Urinary bladder (tissue), 4 donors: ENCODE data around the gene SLC36A1. TPM values are rescaled to one million over a fixed set of nuclear protein-coding genes. Genes with fewer than 3 reads are reported as not detected.

Experiments used
- DNase-seq: peaks from one replicate; pipeline ENCODE4 v3.0.0-alpha.2; 2015; ENCODE audit errors: extremely low spot score
- H3K27ac ChIP-seq: one replicate; pipeline ENCODE4 v1.5.1; 2013; ENCODE audit warnings: low read depth, mild to moderate bottlenecking, moderate library complexity
- H3K36me3 ChIP-seq: one replicate; pipeline ENCODE4 v1.6.1; 2013; ENCODE audit warnings: mild to moderate bottlenecking, moderate library complexity; ENCODE audit not compliant: insufficient read depth
- H3K4me1 ChIP-seq: one replicate; pipeline ENCODE4 v1.6.1; 2013; ENCODE audit warnings: mild to moderate bottlenecking, moderate library complexity; ENCODE audit not compliant: insufficient read depth
- H3K4me3 ChIP-seq: one replicate; pipeline ENCODE4 v1.5.1; 2013; ENCODE audit warnings: low read depth, low read length
- WGBS: extraction: QIAGEN DNeasy Blood & Tissue Kit; methylation state at CpG from one replicate; pipeline ENCODE4 v1.1.7; 2013; 5-methylcytosine and 5-hydroxymethylcytosine counted together
- polyA plus RNA-seq: library from polyadenylated mRNA; stranded (reverse); fragments of 200-250 nt; gene quantifications from one replicate; pipeline ENCODE4 v1.2.3, GENCODE V29; 2013
- total RNA-seq: library from RNA; depleted of rRNA; stranded (reverse); fragments of >200 nt; gene quantifications from one replicate; pipeline ENCODE4 v1.2.3, GENCODE V29; 2014
- donor health status: healthy with polysubstance abuse.
- donor health status: healthy.

Gene SLC36A1
- total and polyA plus RNA-seq, 2 donors: 5.5 to 9.8 TPM

GRCh38 chr5:151480384-151481293 is 33.2 kb downstream of the SLC36A1 start:
- Histone ChIP-seq H3K4me1 (no peaks in the 10 kb centered on the region), H3K4me3 (no peak overlapping the region), H3K36me3 (peaks cover 4% of the 10 kb centered on the region), H3K27ac (no peak overlapping the region)
- WGBS: 28% methylated on average over 7 of the region's 7 CpGs
- DNase-seq: no peak

GRCh38 chr5:151483176-151483575 is 35.8 kb downstream of the SLC36A1 start:
- Histone ChIP-seq H3K27ac (no peak overlapping the region), H3K4me1 (no peaks in the 10 kb centered on the region), H3K4me3 (no peak overlapping the region), H3K36me3 (peaks cover 4% of the 10 kb centered on the region)
- WGBS: 77% methylated on average over 3 of the region's 3 CpGs
- DNase-seq: no peak

- Histone ChIP-seq H3K36me3 (peaks cover 4% of the 10 kb centered on the region), H3K27ac (no peak overlapping the region), H3K4me1 (no peaks in the 10 kb centered on the region), H3K4me3 (no peak overlapping the region)
- DNase-seq: no peak
- WGBS: 77% methylated on average over 5 of the region's 5 CpGs
These were observed 36.2 kb downstream of the SLC36A1 start for GRCh38 chr5:151483647-151484046.

GRCh38 chr5:151487544-151487943 is 40.1 kb downstream of the SLC36A1 start:
- peaks cover 2% of the 10 kb centered on the region for H3K36me3 ChIP-seq

GRCh38 chr5:151490627-151491026 is 43.2 kb downstream of the SLC36A1 start:
- Histone ChIP-seq H3K4me3 (no peak overlapping the region), H3K4me1 (no peaks in the 10 kb centered on the region), H3K36me3 (no peaks in the 10 kb centered on the region), H3K27ac (no peak overlapping the region)
- DNase-seq: no peak
- 84% methylated on average over 5 of the region's 5 CpGs for WGBS

More at GRCh38 chr5:151487544-151487943, 40.1 kb downstream of the SLC36A1 start:
- DNase-seq: no peak
- H3K27ac ChIP-seq: no peak overlapping the region
- no peaks in the 10 kb centered on the region for H3K4me1 ChIP-seq
- H3K4me3 ChIP-seq: no peak overlapping the region
- WGBS: 89% methylated on average over 7 of the region's 7 CpGs

DNA sequence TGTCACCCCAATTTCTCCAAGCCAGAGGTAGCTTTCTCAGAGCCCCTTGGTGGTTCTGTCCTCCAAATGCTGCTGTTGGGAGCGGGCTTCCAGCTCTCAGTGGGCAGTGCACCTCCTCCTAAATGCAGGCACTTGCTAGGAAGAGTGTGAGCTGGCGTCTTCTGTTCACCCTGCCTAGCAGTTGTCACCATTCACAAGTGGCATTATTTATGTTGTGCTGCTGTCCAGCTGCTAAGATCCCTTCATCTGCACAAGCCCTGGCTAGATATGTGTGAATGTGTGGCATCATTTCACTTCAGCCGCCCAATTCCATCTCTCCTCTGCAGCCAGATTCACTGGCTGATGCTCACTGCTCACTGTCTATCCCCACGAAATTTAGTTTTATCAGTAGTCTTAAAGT is 43.7 kb downstream of the SLC36A1 start:
- Histone ChIP-seq H3K4me3 (no peak overlapping the region), H3K4me1 (no peaks in the 10 kb centered on the region), H3K27ac (no peak overlapping the region), H3K36me3 (no peaks in the 10 kb centered on the region)
- 84% methylated on average over 4 of the region's 4 CpGs for WGBS
- DNase-seq: no peak

DNA sequence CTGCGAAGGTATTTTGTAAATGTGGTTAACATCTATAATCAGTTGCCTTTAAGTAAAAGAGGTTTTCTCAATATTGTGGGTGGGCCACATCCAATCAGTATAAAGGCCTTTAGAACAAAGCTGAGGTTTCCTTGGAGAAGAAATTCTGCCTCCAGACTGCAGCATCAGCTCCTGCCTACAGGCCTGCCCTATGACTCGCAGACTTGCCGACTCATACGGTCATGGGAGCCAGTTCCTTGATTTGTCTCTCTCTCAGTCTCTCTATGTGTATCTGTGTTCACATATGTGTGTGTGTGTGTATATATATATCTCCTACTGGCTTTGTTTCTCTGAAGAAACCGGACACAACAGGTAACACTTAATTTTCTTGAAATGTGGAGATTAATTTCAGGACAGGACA is 45.3 kb downstream of the SLC36A1 start:
- DNase-seq: no peak
- Histone ChIP-seq H3K27ac (no peak overlapping the region), H3K36me3 (no peaks in the 10 kb centered on the region), H3K4me3 (no peak overlapping the region), H3K4me1 (no peaks in the 10 kb centered on the region)
- WGBS: 84% methylated on average over 5 of the region's 5 CpGs

- Histone ChIP-seq H3K4me1 (no peaks in the 10 kb centered on the region), H3K4me3 (no peak overlapping the region), H3K27ac (no peak overlapping the region), H3K36me3 (no peaks in the 10 kb centered on the region)
- 91% methylated on average over 2 of the region's 2 CpGs for WGBS
- no peak for DNase-seq
These were observed 46.3 kb downstream of the SLC36A1 start for GRCh38 chr5:151493665-151494064.

DNA sequence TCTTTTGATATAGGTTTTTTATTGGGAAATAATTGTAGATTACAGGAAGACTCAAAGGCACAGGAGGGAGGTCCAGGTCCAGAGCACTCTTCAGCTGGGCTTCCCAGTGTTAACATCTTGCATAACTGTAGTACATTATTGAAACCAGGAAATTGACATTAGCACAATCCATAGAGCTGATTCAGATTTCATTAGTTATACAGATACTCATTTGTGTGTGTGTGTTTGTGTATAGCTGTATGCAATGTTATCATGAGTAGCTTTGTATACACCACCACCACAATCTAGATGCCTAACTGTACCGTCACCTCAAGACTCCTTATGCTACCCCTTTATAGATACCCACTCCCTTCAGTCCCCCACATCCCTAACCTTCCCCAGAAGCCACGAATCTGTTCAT is 47.9 kb downstream of the SLC36A1 start:
- no peaks in the 10 kb centered on the region for H3K36me3 ChIP-seq
- no peak overlapping the region for H3K4me3 ChIP-seq
- H3K4me1 ChIP-seq: no peaks in the 10 kb centered on the region
- WGBS: 96% methylated on average over 2 of the region's 2 CpGs
- H3K27ac ChIP-seq: no peak overlapping the region
- no peak for DNase-seq

DNA sequence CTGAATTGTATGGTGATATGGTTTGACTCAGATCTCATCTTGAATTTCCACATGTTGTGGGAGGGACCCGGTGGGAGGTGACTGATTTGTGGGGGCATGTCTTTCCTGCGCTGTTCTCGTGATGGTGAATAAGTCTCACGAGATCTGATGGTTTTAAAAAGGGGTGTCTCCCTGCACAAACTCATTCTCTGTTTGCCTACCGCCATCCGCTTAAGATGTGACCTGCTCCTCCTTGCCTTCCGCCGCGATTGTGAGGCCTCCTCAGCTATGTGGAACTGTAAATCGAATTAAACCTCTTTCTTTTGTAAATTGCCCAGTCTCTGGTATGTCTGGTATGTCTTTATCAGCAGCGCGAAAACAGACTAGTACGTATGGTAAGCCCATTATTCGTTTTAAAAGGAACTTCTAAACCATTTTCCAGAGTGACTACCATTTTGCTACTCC is 48.7 kb downstream of the SLC36A1 start:
- H3K36me3 ChIP-seq: no peaks in the 10 kb centered on the region
- DNase-seq: no peak
- 53% methylated on average over 14 of the region's 14 CpGs for WGBS
- H3K27ac ChIP-seq: no peak overlapping the region
- no peak overlapping the region for H3K4me3 ChIP-seq
- H3K4me1 ChIP-seq: no peaks in the 10 kb centered on the region

GRCh38 chr5:151497391-151498002 is 50.1 kb downstream of the SLC36A1 start:
- Histone ChIP-seq H3K4me3 (no peak overlapping the region), H3K4me1 (no peaks in the 10 kb centered on the region), H3K27ac (no peak overlapping the region), H3K36me3 (no peaks in the 10 kb centered on the region)
- WGBS: 76% methylated on average over 3 of the region's 3 CpGs
- no peak for DNase-seq

DNA sequence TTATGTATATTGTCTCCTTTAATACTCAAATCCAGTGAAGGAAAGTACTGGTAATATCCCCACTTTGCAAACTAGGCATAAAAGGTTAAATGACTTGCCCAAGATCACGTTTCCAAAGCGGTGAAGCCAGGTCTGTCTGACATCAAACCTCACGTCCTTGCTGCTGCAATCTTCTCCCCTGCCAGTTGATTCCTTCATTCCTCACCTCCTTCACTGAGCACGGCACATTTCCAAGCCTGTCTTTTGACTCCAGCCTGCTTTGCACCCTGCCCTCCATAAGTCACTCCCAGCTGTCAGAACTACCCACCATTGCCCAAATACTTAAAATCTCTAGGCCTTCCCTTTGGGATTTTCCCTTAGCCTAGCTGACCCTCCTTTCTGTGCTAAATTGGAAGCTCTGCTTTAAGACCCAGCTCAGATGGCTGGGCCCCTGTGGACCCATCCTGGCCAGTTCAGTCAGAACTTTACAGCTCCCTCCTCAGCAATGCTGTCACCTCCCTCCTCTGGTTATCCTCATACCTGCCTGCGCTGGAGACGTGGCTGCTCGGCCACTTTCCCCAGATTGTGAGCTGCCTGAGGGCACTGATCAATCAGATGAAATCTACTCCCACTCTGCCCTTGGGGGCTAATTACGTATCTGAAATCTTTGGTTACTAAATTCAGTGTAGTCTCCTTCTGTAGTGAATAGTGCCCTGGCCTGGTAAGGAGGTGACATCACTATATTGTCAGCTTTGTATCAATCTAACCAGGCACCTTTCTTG is 51.2 kb downstream of the SLC36A1 start:
- no peak for DNase-seq
- WGBS: 86% methylated on average over 8 of the region's 8 CpGs
- Histone ChIP-seq H3K4me3 (no peak overlapping the region), H3K36me3 (no peaks in the 10 kb centered on the region), H3K4me1 (no peaks in the 10 kb centered on the region), H3K27ac (no peak overlapping the region)

GRCh38 chr5:151499501-151500035 is 52.2 kb downstream of the SLC36A1 start:
- H3K4me1 ChIP-seq: no peaks in the 10 kb centered on the region
- H3K27ac ChIP-seq: no peak overlapping the region
- H3K4me3 ChIP-seq: no peak overlapping the region
- H3K36me3 ChIP-seq: no peaks in the 10 kb centered on the region
- WGBS: 75% methylated on average over 8 of the region's 8 CpGs
- DNase-seq: no peak
